GM23338 (cell line): Measurements from ENCODE around the gene ELMO3. TPM values are rescaled to one million over a fixed set of nuclear protein-coding genes. Genes with fewer than 3 reads are reported as not detected.

Experiments
- ATAC-seq: fragments of 200-7000 bp; cut with Tn5 transposase; 3 replicates; pipeline ENCODE4 v1.9.1; 2020
- DNase-seq: peaks from one replicate; pipeline ENCODE4 v3.0.0-alpha.2; 2015; ENCODE audit warnings: low spot score
- H2AFZ ChIP-seq: fragments of 200-600 bp; sonication (generic); 2 replicates; pipeline ENCODE4 v1.8.0; 2016; ENCODE audit warnings: antibody characterized with exemption, mild to moderate bottlenecking, moderate library complexity
- H3F3A ChIP-seq: fragments of 200-600 bp; sonication (generic); replicated peaks from 2 replicates; pipeline ENCODE4 v1.8.0; 2017; ENCODE audit warnings: antibody characterized with exemption, mixed run types, low read depth
- H3K27ac ChIP-seq: fragments of 200-600 bp; sonication (generic); 2 replicates; pipeline ENCODE4 v1.6.1; 2016; ENCODE audit warnings: low read depth
- H3K27me3 ChIP-seq: fragments of 200-600 bp; sonication (generic); 2 replicates; pipeline ENCODE4 v1.8.0; 2016; ENCODE audit warnings: mild to moderate bottlenecking, mixed run types, moderate library complexity; ENCODE audit not compliant: insufficient read depth
- H3K36me3 ChIP-seq: fragments of 200-600 bp; sonication (generic); 2 replicates; pipeline ENCODE4 v1.8.0; 2016; ENCODE audit warnings: mild to moderate bottlenecking; ENCODE audit not compliant: insufficient read depth
- H3K4me1 ChIP-seq: fragments of 200-600 bp; sonication (generic); 2 replicates; pipeline ENCODE4 v1.8.0; 2016; ENCODE audit warnings: mild to moderate bottlenecking, moderate library complexity; ENCODE audit not compliant: insufficient read depth
- H3K4me2 ChIP-seq: fragments of 200-600 bp; sonication (generic); 2 replicates; pipeline ENCODE4 v1.7.1; 2017; ENCODE audit warnings: mixed run types
- H3K4me3 ChIP-seq: fragments of 200-600 bp; sonication (generic); 2 replicates; pipeline ENCODE4 v1.6.1; 2016; ENCODE audit warnings: mixed run types
- H3K79me2 ChIP-seq: fragments of 200-600 bp; sonication (generic); replicated peaks from 2 replicates; pipeline ENCODE4 v1.8.0; 2017; ENCODE audit warnings: mild to moderate bottlenecking; ENCODE audit not compliant: insufficient read depth
- H3K9me2 ChIP-seq: fragments of 200-600 bp; sonication (generic); 2 replicates; pipeline ENCODE4 v1.8.0; 2017; ENCODE audit not compliant: insufficient read depth
- H4K20me1 ChIP-seq: fragments of 200-600 bp; sonication (generic); replicated peaks from 2 replicates; pipeline ENCODE4 v1.8.0; 2017; ENCODE audit warnings: mild to moderate bottlenecking; ENCODE audit not compliant: insufficient read depth
- H3K27ac Mint-ChIP-seq: 2 replicates; pipeline ENCODE4 v1.8.0; 2020; ENCODE audit warnings: inconsistent platforms, mild to moderate bottlenecking, moderate library complexity, mixed read lengths
- H3K27me3 Mint-ChIP-seq: 3 replicates; pipeline ENCODE4 v1.8.0; 2022; ENCODE audit warnings: low read depth, mild to moderate bottlenecking, moderate library complexity, mixed read lengths, inconsistent platforms; ENCODE audit not compliant: insufficient read depth, poor library complexity
- H3K36me3 Mint-ChIP-seq: 3 replicates; pipeline ENCODE4 v1.8.0; 2021; ENCODE audit warnings: low read depth, mild to moderate bottlenecking, inconsistent platforms, moderate library complexity, mixed read lengths
- H3K4me1 Mint-ChIP-seq: 3 replicates; pipeline ENCODE4 v1.8.0; 2020; ENCODE audit warnings: mild to moderate bottlenecking, inconsistent platforms, mixed read lengths
- H3K4me3 Mint-ChIP-seq: 3 replicates; pipeline ENCODE4 v1.8.0; 2021; ENCODE audit warnings: moderate library complexity, mild to moderate bottlenecking, inconsistent platforms, mixed read lengths
- H3K9me3 Mint-ChIP-seq: 3 replicates; pipeline ENCODE4 v1.8.0; 2020; ENCODE audit warnings: moderate library complexity, mild to moderate bottlenecking, inconsistent platforms, mixed read lengths
- CREB1 ChIP-seq: fragments of 250-450 bp; sonication (Bioruptor Pico); IDR thresholded peaks from 2 replicates; pipeline ENCODE4 v1.5.0; 2020; ENCODE audit warnings: low read depth, mild to moderate bottlenecking, moderate library complexity
- EZH2 ChIP-seq: fragments of 200-600 bp; sonication (generic); IDR thresholded peaks from one replicate; pipeline ENCODE4 v1.8.0; 2017; ENCODE audit warnings: antibody characterized with exemption, mild to moderate bottlenecking, low read depth; ENCODE audit not compliant: unreplicated experiment
- EZH2phosphoT487 ChIP-seq: fragments of 200-600 bp; sonication (generic); IDR thresholded peaks from one replicate; pipeline ENCODE4 v1.8.1; 2018; ENCODE audit warnings: antibody characterized with exemption; ENCODE audit not compliant: unreplicated experiment
- JUNB ChIP-seq: IDR thresholded peaks from one replicate; pipeline ENCODE4 v1.6.1; 2016; ENCODE audit warnings: antibody characterized with exemption; ENCODE audit not compliant: unreplicated experiment
- POLR2AphosphoS5 ChIP-seq: IDR thresholded peaks from 2 replicates; pipeline ENCODE4 v1.6.1; 2016; ENCODE audit warnings: antibody characterized with exemption, low read depth
- STAT1 ChIP-seq: IDR thresholded peaks from one replicate; pipeline ENCODE4 v1.6.1; 2016; ENCODE audit warnings: antibody characterized with exemption; ENCODE audit not compliant: unreplicated experiment
- ZNF114 ChIP-seq: fragments of 250-450 bp; sonication (Bioruptor Pico); IDR thresholded peaks from 2 replicates; pipeline ENCODE4 v1.5.0; 2020; ENCODE audit warnings: mild to moderate bottlenecking, moderate library complexity
- polyA plus RNA-seq: library from polyadenylated mRNA; unstranded; fragments of >200 nt; fragmentation: Nextera tagmentation; extraction: Ambion mirVana; gene quantifications from 2 replicates; pipeline ENCODE4 v1.2.1, GENCODE V29; 2016
- total RNA-seq: library from RNA; depleted of rRNA; stranded (reverse); fragments of >200 nt; shearing (Covaris generic); gene quantifications from 2 replicates; pipeline ENCODE4 v1.2.3, GENCODE V29; 2014
- TF ChIP-seq, protein P1 (sequence below): IDR thresholded peaks from 2 replicates; pipeline ENCODE4 v1.6.1; 2016; ENCODE audit warnings: antibody characterized with exemption
- TF ChIP-seq, protein P2 (sequence below), 2 experiments: fragments of 200-600 bp in 1 of 2; sonication (generic) in 1 of 2; conservative IDR thresholded peaks; 2 replicates each; pipeline versions ENCODE4 v1.5.1 to v1.6.1; 2016 to 2017; ENCODE audit warnings: antibody characterized with exemption in 2 of 2, low read depth in 2 of 2, mild to moderate bottlenecking in 2 of 2, moderate library complexity in 1 of 2
- TF ChIP-seq, protein P3 (sequence below): IDR thresholded peaks from one replicate; pipeline ENCODE4 v1.6.1; 2018; ENCODE audit warnings: antibody characterized with exemption; ENCODE audit not compliant: unreplicated experiment

ELMO3 gene
- total and polyA plus RNA-seq, 2 experiments from 2014 or later = 4.7 to 16.2 TPM

DNA sequence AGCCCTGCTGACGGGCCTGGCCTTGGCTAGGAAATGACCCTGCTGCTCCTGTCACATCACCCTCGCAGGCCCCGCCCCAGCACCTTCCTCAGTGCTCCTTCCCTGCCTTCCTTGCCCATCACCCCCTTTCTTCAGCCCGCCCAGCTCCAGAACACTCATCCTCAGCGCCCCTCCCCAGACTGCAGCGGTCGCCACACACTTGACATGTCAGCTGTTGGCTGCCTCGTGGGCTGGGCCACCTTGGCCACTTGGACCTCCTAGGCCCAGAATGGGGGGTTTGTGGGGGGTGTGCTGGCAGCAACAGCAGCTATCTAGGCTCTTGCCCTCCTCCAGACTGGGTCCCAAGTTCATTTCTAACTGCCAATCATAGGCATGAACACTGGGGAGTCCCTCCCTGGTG is 10.6 kb downstream of the ELMO3 start (continued):
- TF ChIP-seq EZH2 (no peak), ZNF114 (CRISPR knock-in tag) (no peak), STAT1 (no peak)
- TF ChIP-seq, protein P1, sequence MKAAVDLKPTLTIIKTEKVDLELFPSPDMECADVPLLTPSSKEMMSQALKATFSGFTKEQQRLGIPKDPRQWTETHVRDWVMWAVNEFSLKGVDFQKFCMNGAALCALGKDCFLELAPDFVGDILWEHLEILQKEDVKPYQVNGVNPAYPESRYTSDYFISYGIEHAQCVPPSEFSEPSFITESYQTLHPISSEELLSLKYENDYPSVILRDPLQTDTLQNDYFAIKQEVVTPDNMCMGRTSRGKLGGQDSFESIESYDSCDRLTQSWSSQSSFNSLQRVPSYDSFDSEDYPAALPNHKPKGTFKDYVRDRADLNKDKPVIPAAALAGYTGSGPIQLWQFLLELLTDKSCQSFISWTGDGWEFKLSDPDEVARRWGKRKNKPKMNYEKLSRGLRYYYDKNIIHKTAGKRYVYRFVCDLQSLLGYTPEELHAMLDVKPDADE = no peak

DNA sequence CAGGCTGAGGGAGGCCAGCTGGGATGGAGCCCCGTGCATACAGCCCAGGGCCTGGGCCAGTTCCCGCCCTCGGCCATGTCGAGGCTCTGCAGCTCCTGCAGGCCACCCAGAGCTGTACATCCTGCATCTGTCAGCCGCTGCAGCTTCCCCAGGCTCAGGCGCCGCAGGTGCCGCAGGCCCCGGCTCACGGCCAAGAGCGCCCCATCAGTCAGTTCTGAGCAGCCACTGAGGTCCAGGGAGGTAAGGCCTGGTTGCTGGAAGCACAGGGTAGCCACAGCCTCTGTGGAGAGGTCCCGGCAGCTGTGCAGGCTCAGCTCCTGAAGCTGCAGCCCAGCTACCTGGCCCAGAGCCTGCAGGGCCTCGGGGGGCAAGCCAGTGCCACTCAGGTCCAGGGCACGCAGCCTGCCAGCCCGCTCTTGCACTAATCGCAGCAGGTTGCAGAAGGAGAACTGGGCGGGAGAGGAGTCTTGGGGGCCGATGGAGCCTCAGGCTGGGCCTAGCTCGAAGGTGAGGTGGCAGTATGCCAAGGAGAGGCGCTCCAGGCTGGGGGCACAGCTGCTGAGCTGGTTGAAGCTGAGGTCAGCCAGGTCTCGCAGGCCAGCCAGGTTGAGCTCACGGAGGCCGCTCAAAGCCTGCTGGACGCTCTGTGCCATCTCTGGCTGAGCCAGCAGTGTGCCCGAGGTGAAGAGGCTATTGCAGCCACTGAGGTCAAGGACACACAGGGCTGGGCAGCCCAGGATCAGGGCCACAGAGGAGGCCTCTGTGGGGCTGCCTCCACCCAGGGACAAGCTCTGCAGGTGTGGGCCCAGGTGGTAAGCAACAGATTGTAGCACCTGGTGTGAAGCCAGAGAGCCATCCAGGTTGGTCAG is 11.4 kb downstream of the ELMO3 start:
- H3K27me3 Mint-ChIP-seq = peaks cover 12% of the 10 kb centered on the region
- Histone ChIP-seq H3K36me3 (no peaks in the 10 kb centered on the region), H2AFZ (no peak overlapping the region), H3F3A (no peaks in the 10 kb centered on the region), H3K4me1 (no peaks in the 10 kb centered on the region), H3K27me3 (no peaks in the 10 kb centered on the region), H3K4me2 (no peak overlapping the region), H3K27ac (no peak overlapping the region), H4K20me1 (no peaks in the 10 kb centered on the region; the same call in 1 of the 2 replicates), H3K9me2 (no peaks in the 10 kb centered on the region), H3K79me2 (no peaks in the 10 kb centered on the region), H3K4me3 (no peak overlapping the region)
- no peaks in the 10 kb centered on the region for H3K36me3 Mint-ChIP-seq
- TF ChIP-seq, protein P2, sequence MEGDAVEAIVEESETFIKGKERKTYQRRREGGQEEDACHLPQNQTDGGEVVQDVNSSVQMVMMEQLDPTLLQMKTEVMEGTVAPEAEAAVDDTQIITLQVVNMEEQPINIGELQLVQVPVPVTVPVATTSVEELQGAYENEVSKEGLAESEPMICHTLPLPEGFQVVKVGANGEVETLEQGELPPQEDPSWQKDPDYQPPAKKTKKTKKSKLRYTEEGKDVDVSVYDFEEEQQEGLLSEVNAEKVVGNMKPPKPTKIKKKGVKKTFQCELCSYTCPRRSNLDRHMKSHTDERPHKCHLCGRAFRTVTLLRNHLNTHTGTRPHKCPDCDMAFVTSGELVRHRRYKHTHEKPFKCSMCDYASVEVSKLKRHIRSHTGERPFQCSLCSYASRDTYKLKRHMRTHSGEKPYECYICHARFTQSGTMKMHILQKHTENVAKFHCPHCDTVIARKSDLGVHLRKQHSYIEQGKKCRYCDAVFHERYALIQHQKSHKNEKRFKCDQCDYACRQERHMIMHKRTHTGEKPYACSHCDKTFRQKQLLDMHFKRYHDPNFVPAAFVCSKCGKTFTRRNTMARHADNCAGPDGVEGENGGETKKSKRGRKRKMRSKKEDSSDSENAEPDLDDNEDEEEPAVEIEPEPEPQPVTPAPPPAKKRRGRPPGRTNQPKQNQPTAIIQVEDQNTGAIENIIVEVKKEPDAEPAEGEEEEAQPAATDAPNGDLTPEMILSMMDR (conservative IDR thresholded peaks at IDR 0.05; ENCODE audit: low read depth in 2 of 2) = peak in 1 of 2 experiments; percentile 40; a peak in 2 of 4 replicates
- TF ChIP-seq EZH2phosphoT487 = no peak
- H3K27ac Mint-ChIP-seq = no peak overlapping the region
- peaks cover 5% of the 10 kb centered on the region; the same call in 2 of the 3 replicates for H3K4me1 Mint-ChIP-seq
- no peak overlapping the region for H3K4me3 Mint-ChIP-seq
- peak; percentile 62 for ATAC-seq
- peak; percentile 65 for DNase-seq
- H3K9me3 Mint-ChIP-seq = no peaks in the 10 kb centered on the region

DNA sequence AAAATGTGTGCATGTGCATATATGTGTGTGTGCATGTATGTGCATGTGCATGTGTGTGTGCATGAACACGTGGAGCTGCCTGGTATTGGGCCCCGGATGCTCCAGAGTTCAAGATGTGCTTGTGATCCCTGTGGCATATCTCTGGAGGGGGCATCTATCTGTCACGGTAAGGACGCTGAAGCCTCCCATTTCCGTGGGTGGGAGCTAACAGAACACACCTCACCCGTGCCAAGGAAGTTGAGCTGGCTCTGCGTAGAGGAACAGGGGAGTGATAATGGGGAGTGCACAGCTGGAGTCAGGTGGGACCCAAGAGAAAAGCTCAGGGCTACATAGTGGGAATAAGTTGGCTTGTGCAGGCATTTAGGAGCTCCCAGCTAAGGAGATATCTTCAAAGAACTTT is 12.7 kb downstream of the ELMO3 start:
- Mint-ChIP-seq H3K4me3 (no peak overlapping the region), H3K4me1 (peaks cover 7% of the 10 kb centered on the region), H3K27me3 (peaks cover 17% of the 10 kb centered on the region), H3K9me3 (no peaks in the 10 kb centered on the region), H3K27ac (no peak overlapping the region), H3K36me3 (no peaks in the 10 kb centered on the region)
- Histone ChIP-seq H3K27me3 (no peaks in the 10 kb centered on the region), H3F3A (no peaks in the 10 kb centered on the region), H2AFZ (no peak overlapping the region), H3K79me2 (no peaks in the 10 kb centered on the region), H3K4me2 (no peak overlapping the region), H3K4me3 (no peak overlapping the region), H3K36me3 (no peaks in the 10 kb centered on the region), H4K20me1 (no peaks in the 10 kb centered on the region; the same call in 1 of the 2 replicates), H3K4me1 (no peaks in the 10 kb centered on the region), H3K9me2 (no peaks in the 10 kb centered on the region), H3K27ac (no peak overlapping the region)
- no peak for ATAC-seq
- TF ChIP-seq, protein P3, sequence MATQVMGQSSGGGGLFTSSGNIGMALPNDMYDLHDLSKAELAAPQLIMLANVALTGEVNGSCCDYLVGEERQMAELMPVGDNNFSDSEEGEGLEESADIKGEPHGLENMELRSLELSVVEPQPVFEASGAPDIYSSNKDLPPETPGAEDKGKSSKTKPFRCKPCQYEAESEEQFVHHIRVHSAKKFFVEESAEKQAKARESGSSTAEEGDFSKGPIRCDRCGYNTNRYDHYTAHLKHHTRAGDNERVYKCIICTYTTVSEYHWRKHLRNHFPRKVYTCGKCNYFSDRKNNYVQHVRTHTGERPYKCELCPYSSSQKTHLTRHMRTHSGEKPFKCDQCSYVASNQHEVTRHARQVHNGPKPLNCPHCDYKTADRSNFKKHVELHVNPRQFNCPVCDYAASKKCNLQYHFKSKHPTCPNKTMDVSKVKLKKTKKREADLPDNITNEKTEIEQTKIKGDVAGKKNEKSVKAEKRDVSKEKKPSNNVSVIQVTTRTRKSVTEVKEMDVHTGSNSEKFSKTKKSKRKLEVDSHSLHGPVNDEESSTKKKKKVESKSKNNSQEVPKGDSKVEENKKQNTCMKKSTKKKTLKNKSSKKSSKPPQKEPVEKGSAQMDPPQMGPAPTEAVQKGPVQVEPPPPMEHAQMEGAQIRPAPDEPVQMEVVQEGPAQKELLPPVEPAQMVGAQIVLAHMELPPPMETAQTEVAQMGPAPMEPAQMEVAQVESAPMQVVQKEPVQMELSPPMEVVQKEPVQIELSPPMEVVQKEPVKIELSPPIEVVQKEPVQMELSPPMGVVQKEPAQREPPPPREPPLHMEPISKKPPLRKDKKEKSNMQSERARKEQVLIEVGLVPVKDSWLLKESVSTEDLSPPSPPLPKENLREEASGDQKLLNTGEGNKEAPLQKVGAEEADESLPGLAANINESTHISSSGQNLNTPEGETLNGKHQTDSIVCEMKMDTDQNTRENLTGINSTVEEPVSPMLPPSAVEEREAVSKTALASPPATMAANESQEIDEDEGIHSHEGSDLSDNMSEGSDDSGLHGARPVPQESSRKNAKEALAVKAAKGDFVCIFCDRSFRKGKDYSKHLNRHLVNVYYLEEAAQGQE = no peak
- TF ChIP-seq POLR2AphosphoS5 (no peak), CREB1 (CRISPR knock-in tag) (no peak), JUNB (no peak)
- no peak for DNase-seq
